T47D (cell line): Measurements from ENCODE around the gene UGT1A5.
"Not testable (repeated sequence)": the region's sequence is repeated elsewhere in the genome, so short reads cannot be mapped to it uniquely, and the experiment has no call there.

ENCODE experiments used
- DNase-seq, 2 experiments: peaks; one replicate each; pipeline versions ENCODE4 v3.0.0 to v3.0.0-alpha.2; 2011 to 2012; ENCODE audit warnings: low read depth in 1 of 2, low spot score in 1 of 2
- JUND ChIP-seq: IDR thresholded peaks from 2 replicates; pipeline ENCODE4 v1.6.1; 2012; ENCODE audit warnings: low read depth
- in situ Hi-C: cut with HindIII; loops from 2 replicates; pipeline ENCODE4 v1.10.0; 2016; ENCODE audit warnings: low sequenced_read_pairs, low pct_unique_long_range_greater_than_20kb

UGT1A5 gene

DNA sequence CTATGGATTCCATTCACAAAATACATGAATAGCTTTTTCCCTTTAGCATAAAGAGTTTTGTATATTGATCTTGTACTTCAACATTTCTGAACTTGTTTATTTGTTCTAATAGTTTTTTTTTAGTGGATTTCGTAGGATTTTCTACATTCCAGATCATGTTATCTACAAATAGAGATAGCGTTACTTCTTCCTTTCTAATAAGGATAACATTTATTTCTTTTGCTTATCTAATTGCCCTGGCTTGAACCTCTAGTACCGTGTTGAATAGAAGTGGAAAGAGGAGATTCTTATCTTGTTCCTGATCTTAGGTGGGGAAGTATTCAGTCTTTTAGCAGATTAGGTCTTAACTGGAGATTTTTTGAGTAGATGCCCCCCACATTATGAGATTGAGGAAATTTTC is 10.5 kb upstream of the UGT1A5 start:
- no peak for TF ChIP-seq JUND
- in situ Hi-C loops, result no loop called here
- DNase-seq, result no peak

- no peak for TF ChIP-seq JUND
- in situ Hi-C loops, result no loop called here
- DNase-seq, result no peak
These were observed 6.7 kb upstream of the UGT1A5 start for GRCh38 chr2:233705911-233706506.

GRCh38 chr2:233706720-233707119 is 6.0 kb upstream of the UGT1A5 start:
- no peak for TF ChIP-seq JUND
- no peak for DNase-seq
- in situ Hi-C loops, result no loop called here

DNA sequence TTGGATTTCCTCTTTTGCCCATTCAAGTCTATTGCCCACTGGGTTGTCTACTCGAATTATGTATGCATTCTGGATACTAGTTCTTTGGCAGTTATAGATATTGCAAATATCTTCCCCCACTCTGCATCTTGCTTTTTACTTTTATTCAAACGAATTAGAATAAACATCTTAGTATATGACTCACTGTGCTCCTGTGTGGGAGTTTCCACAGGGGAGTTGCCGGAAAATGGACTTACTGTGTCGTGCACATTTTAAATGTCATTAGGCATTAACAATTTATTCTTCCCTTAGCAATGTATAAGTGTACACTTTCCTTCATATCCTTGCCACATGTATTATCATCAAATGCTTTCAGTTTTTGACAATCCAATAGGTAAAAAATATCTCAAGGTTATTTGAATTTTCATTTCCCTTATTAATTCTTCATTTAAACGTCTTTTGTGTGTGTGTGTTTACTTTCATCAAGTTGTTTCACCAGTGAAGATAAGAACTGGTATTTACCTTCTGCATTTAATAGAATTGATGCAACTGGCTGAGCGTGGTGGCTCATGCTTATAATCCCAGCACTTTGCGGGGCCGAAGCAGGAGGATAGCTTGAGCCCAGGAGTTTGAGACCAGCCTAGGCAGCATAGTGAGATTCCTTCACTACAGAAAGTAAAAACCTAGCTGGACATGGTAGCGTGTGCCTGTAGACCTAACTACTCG is 4.6 kb upstream of the UGT1A5 start:
- in situ Hi-C loops, result no loop called here
- DNase-seq, result no peak
- no peak for TF ChIP-seq JUND

GRCh38 chr2:233708942-233709341 is 3.8 kb upstream of the UGT1A5 start:
- in situ Hi-C loops, result no loop called here
- no peak for TF ChIP-seq JUND
- peak in 1 of 2 experiments; percentile 7 for DNase-seq

DNA sequence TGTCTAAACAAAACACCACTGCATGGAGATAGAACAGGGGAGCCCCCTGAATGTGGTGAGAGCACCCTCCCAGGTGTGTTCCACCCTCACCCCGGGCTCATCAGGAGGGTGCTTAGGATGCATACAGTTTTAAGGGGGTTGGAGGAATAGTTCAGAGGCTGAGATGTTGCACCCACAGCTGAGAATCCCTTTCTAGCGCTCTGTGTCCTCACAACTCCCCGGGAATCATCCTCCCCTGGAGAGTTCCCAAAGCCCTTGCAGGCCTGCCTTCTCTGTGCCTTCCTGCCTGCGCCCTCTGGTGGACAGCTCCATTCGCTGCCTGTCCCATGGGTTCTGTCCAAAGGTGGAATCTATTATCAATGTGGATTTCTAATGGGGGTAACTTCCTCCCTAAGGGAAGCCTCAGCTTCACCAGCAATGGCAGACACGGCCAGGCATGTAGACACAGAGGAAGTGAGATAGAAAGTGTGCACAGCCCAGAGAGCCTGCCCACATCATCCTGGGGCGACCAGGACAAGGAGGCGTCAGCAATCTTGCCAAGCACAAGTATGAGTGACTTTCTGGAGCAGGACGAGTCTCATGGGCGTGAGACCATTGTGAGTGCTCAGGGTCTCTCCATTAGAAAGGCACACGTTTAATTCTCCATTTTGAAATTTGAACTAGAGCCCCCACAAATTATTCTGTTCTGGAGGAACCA is 1.2 kb upstream of the UGT1A5 start:
- TF ChIP-seq JUND, result no peak
- DNase-seq, result peak; percentile 23 to 73
- in situ Hi-C loops, result no loop called here

DNA sequence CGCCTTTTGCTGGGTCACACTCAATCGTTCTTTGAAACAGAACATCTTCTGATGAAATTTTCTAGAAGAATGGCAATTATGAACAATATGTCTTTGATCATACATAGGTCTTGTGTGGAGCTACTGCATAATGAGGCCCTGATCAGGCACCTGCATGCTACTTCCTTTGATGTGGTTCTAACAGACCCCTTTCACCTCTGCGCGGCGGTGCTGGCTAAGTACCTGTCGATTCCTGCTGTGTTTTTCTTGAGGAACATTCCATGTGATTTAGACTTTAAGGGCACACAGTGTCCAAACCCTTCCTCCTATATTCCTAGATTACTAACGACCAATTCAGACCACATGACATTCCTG is 532 bp downstream of the UGT1A5 start:
- TF ChIP-seq JUND, result no peak
- in situ Hi-C loops, result no loop called here

GRCh38 chr2:233714121-233714520 is 1.4 kb downstream of the UGT1A5 start:
- DNase-seq, result no peak
- TF ChIP-seq JUND, result no peak
- in situ Hi-C loops, result no loop called here

More for the DNA sequence above, 532 bp downstream of the UGT1A5 start:
- DNase-seq, result no peak

- in situ Hi-C loops, result no loop called here
- DNase-seq, result no peak
- no peak for TF ChIP-seq JUND
These were observed 5.8 kb downstream of the UGT1A5 start, which contains the start of gene UGT1A4 for GRCh38 chr2:233718552-233718951. UGT1A4 (plus strand) TSS chr2:233718736; CDS start chr2:233718821, 85 bp downstream.

- no peak for DNase-seq
- no peak for TF ChIP-seq JUND
- in situ Hi-C loops, result no loop called here
These were observed 16.1 kb downstream of the UGT1A5 start, which contains the start of gene UGT1A3 for GRCh38 chr2:233728723-233729301. UGT1A3 (plus strand) TSS chr2:233729042; CDS start chr2:233729127, 85 bp downstream.

GRCh38 chr2:233736868-233737653 is 24.4 kb downstream of the UGT1A5 start:
- DNase-seq, in situ Hi-C loops: not testable (repeated sequence)

DNA sequence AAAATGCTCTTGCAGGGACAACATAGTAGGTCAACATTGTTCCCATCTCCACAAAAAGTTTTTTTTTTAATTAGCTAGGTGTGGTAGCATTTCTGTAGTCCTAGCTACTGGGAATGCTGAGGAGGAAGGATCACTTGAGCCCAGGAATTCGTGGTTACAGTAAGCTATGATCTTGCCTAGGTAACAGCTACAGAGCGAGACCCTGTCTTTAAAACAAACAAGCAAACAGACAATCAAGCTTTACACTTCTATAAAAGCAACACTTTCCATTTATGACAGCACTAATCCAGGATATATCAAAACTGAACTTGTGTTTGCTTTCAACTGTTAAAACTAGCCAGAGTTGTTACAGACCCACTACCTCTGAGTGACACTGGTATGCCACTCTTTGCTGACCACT is 28.2 kb downstream of the UGT1A5 start:
- in situ Hi-C loops, result no loop called here
- no peak for TF ChIP-seq JUND
- DNase-seq, result no peak
